ENCODE measurements around the gene PDE4D. TPM values are rescaled to one million over a fixed set of nuclear protein-coding genes. Genes with fewer than 3 reads are reported as not detected.
"Not testable (repeated sequence)": the region's sequence is repeated elsewhere in the genome, so short reads cannot be mapped to it uniquely, and the experiment has no call there.

PDE4D gene
- total RNA-seq, 1 donor from 2014 or later: 34.5 TPM

DNA sequence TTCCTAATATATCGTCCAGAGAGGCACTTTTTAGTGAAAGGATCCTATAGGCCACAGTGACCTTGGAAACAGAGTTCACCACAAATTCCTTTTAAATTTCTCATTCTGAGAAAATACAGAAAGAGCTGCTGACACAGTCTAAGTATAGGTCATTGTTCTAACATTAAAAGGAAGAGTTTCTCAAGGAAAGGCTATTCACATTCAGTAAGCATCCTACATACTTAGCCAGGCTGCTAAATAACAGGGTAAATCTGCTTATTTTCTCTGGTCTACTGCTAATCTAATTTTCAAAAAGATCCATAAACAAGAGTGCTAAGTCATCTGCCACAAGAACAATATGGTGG is 313.7 kb downstream of the PDE4D start:
- no peak overlapping the region for H3K4me3 ChIP-seq
- TF ChIP-seq CTCF (IDR thresholded peaks at IDR 0.05; ENCODE audit: borderline replicate concordance): no peak
- H3K9me3 ChIP-seq (replicated peaks): no peaks in the 10 kb centered on the region
- H3K27ac ChIP-seq (replicated peaks): no peak overlapping the region
- H3K36me3 ChIP-seq: no peaks in the 10 kb centered on the region
- DNase-seq: no peak
- no peaks in the 10 kb centered on the region for H3K27me3 ChIP-seq (ENCODE audit: low read depth)
- intact Hi-C loops (cut with micrococcal nuclease): no loop called here
- H3K4me1 ChIP-seq: no peaks in the 10 kb centered on the region

DNA sequence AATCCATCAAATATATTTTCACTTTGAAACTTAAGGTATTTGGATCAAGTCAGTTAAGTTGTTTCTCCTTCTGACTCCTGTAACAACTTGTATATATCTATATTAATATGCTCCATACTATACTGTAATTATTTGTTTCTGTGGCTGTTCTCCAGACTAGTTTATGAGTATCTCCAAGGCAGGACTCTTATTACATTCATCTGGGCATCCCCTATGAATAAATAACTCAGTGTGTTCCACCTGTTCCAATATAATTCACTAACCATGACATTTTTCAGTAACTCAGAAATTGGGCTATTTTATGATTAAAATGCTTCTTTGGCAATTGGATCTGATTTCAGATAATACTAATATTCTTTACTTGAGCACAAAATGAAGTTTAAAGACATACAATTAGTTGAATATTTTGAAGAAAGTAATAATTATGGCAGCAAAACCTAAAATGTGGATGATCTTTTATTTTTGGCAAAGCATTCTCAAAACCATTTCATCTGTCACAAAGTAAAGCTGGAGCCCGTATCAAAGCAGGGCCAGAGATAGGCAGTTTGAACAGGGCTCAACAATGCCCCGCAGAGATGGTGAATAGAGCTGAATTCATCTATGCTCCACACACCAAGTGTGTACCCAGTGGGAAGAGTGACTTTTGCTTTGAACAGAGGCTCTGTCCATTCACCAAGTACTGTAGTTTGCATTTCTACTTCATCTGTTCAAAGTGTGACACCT is 314.3 kb downstream of the PDE4D start:
- Histone ChIP-seq H3K4me3 (no peak overlapping the region), H3K4me1 (no peaks in the 10 kb centered on the region), H3K27ac (replicated peaks) (no peak overlapping the region)

GRCh38 chr5:59577485-59577884 is 316.0 kb downstream of the PDE4D start:
- H3K27me3 ChIP-seq (ENCODE audit: low read depth): no peaks in the 10 kb centered on the region
- DNase-seq: no peak
- H3K4me1 ChIP-seq: no peaks in the 10 kb centered on the region
- H3K27ac ChIP-seq (replicated peaks): no peak overlapping the region
- H3K9me3 ChIP-seq (replicated peaks): no peaks in the 10 kb centered on the region
- intact Hi-C loops (cut with micrococcal nuclease): no loop called here
- H3K4me3 ChIP-seq: no peak overlapping the region
- no peaks in the 10 kb centered on the region for H3K36me3 ChIP-seq
- TF ChIP-seq CTCF (IDR thresholded peaks at IDR 0.05; ENCODE audit: borderline replicate concordance): no peak

More for the DNA sequence above, 314.3 kb downstream of the PDE4D start:
- no peak for DNase-seq
- no peaks in the 10 kb centered on the region for H3K36me3 ChIP-seq
- no peaks in the 10 kb centered on the region for H3K27me3 ChIP-seq (ENCODE audit: low read depth)
- no peak for TF ChIP-seq CTCF (IDR thresholded peaks at IDR 0.05; ENCODE audit: borderline replicate concordance)
- H3K9me3 ChIP-seq (replicated peaks): no peaks in the 10 kb centered on the region
- intact Hi-C loops (cut with micrococcal nuclease): no loop called here

DNA sequence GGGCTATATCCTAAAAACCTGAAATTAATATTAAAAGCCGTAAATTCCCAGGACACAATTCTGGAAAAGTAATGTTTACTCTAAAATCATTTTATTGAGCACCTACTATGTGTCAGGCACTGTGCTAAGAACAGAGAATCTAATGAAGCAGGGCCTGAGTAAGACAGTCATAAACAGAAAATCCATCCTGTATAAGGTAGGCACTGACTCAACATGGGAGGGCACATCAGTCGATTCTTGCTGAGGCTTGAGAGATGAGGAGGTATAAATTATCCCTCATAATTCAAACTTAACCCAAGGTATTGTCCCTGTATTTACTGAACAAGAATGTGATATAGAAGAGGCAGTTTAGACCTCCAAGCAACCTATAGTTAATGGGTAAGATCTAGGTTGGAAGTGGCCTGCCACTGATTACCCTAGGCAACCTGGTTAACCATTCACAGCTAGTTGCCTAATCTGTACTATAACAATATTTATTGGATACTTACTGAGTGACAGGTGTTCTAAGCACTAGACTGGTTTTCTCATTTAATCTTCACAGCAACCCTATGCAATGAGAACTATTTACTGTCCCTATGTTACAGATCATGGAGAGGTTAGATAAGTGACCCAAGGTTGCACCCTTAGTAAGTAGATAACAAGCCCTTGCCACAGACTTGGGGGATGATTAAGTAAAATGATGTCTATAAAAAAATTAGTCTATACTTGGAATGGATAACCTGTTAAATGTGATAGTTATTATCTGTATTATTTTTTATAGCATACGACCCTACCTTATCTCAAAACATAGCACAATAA is 317.7 kb downstream of the PDE4D start:
- Histone ChIP-seq H3K4me1 (no peaks in the 10 kb centered on the region), H3K36me3 (no peaks in the 10 kb centered on the region), H3K9me3 (replicated peaks) (no peaks in the 10 kb centered on the region), H3K4me3 (no peak overlapping the region), H3K27me3 (ENCODE audit: low read depth) (no peaks in the 10 kb centered on the region), H3K27ac (replicated peaks) (no peak overlapping the region)
- DNase-seq: no peak
- intact Hi-C loops (cut with micrococcal nuclease): no loop called here
- TF ChIP-seq CTCF (IDR thresholded peaks at IDR 0.05; ENCODE audit: borderline replicate concordance): no peak

GRCh38 chr5:59573509-59573908 is 320.0 kb downstream of the PDE4D start:
- H3K27me3 ChIP-seq (ENCODE audit: low read depth); H3K4me3 ChIP-seq; H3K27ac ChIP-seq (replicated peaks); H3K9me3 ChIP-seq (replicated peaks); H3K36me3 ChIP-seq; DNase-seq; intact Hi-C loops (cut with micrococcal nuclease); H3K4me1 ChIP-seq: not testable (repeated sequence)

- intact Hi-C loops (cut with micrococcal nuclease): no loop called here
- H3K4me3 ChIP-seq: no peak overlapping the region
- no peaks in the 10 kb centered on the region for H3K27me3 ChIP-seq (ENCODE audit: low read depth)
- no peak overlapping the region for H3K27ac ChIP-seq (replicated peaks)
- TF ChIP-seq CTCF (IDR thresholded peaks at IDR 0.05; ENCODE audit: borderline replicate concordance): no peak
- no peak for DNase-seq
- no peaks in the 10 kb centered on the region for H3K36me3 ChIP-seq
- H3K9me3 ChIP-seq (replicated peaks): no peaks in the 10 kb centered on the region
- H3K4me1 ChIP-seq: no peaks in the 10 kb centered on the region
Observed at GRCh38 chr5:59571067-59571466, 322.5 kb downstream of the PDE4D start.

All from left ventricle myocardium inferior (tissue), 1 donor.